Gastrocnemius medialis (tissue), 4 donors: ENCODE measurements around the gene RRP1.

Experiments
- CTCF ChIP-seq, 5 experiments: fragments of 450-650 bp in 3 of 5; fragments of 200-600 bp in 2 of 5; sonication (generic) in 2 of 5; IDR thresholded peaks in 4 of 5; conservative IDR thresholded peaks in 1 of 5; 1 replicate in 4 of 5; 2 replicates in 1 of 5; pipeline ENCODE4 v1.5.1; 2016 to 2019; ENCODE audit warnings: antibody characterized with exemption in 5 of 5, mild to moderate bottlenecking in 3 of 5, moderate library complexity in 3 of 5
- POLR2A ChIP-seq, 2 donors: fragments of 450-650 bp; IDR thresholded peaks; one replicate each; pipeline ENCODE4 v1.6.1; 2017; ENCODE audit warnings: antibody characterized with exemption in 2 of 2, mild to moderate bottlenecking in 2 of 2, moderate library complexity in 2 of 2

- TF ChIP-seq POLR2A (IDR thresholded peaks at IDR 0.05) (no peak), CTCF (IDR thresholded peaks at IDR 0.05 in 4 of 5, conservative IDR thresholded peaks at IDR 0.05 in 1 of 5) (no peak)
These were observed 29.3 kb downstream of the RRP1 start for GRCh38 chr21:43818685-43819084.
